GM12878 (cell line): Measurements from ENCODE around the gene BORCS6.

Experiments used
- BRCA1 ChIP-seq: IDR thresholded peaks from 2 replicates; pipeline ENCODE4 v1.6.1; 2011; ENCODE audit warnings: low read depth, low read length, improper control_type of control experiment
- CHD2 ChIP-seq: IDR thresholded peaks from 2 replicates; pipeline ENCODE4 v1.6.1; 2011; ENCODE audit warnings: low read depth, low read length, improper control_type of control experiment, borderline replicate concordance
- GATAD2B ChIP-seq: fragments of 450-650 bp; conservative IDR thresholded peaks from 2 replicates; pipeline ENCODE4 v1.6.1; 2017; ENCODE audit warnings: low read depth, mild to moderate bottlenecking, moderate library complexity
- MYC ChIP-seq: IDR thresholded peaks from 2 replicates; pipeline ENCODE4 v1.6.1; 2011; ENCODE audit warnings: mild to moderate bottlenecking, low read length, moderate library complexity, inconsistent platforms; ENCODE audit not compliant: insufficient read depth, insufficient replicate concordance, insufficient read length, severe bottlenecking
- NFXL1 ChIP-seq: fragments of 450-650 bp; IDR thresholded peaks from 2 replicates; pipeline ENCODE4 v1.6.1; 2017; ENCODE audit warnings: antibody characterized with exemption, mild to moderate bottlenecking, borderline replicate concordance
- RBBP5 ChIP-seq: fragments of 200-600 bp; sonication (generic); conservative IDR thresholded peaks from 2 replicates; pipeline ENCODE4 v1.6.1; 2016
- WRNIP1 ChIP-seq: IDR thresholded peaks from 2 replicates; pipeline ENCODE4 v1.6.1; 2011; ENCODE audit warnings: low read depth, low read length, improper control_type of control experiment, borderline replicate concordance
- ZNF207 ChIP-seq: fragments of 450-650 bp; IDR thresholded peaks from 2 replicates; pipeline ENCODE4 v1.6.1; 2014; ENCODE audit warnings: antibody characterized with exemption, mild to moderate bottlenecking, borderline replicate concordance

DNA sequence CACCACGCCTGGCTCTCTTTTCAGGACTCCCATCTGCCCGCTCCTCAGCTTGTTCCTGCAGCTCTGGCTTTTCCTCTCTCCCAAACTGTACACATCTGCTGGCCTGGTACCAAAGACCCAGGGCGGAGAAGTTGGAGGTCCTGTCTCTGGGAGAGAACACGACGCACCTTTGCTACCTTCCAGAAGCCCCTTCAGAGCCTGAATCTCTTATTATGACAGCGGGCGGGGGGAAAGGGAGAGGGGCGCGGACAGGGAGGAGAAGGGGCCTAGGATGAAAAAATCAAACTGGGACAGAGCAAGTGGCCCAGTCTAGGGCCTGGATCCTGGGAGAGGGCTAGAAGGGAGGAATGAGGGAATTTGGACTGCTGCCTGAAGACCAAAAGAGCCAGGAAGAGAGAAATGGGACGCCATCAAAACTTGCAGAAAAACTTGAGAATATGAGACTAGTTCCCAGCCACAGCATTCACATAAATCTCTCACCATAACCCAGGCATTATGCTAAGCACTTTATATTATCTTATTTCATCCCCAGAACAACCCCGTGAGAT is 35.3 kb downstream of the BORCS6 start:
- TF ChIP-seq BRCA1 (no peak), NFXL1 (no peak), GATAD2B (no peak), ZNF207 (no peak), WRNIP1 (no peak), CHD2 (no peak), RBBP5 (no peak), MYC (no peak)
